HL-60 (cell line): ENCODE data around the gene ACYP2.

ENCODE experiments used
- CTCF ChIP-seq: IDR thresholded peaks from one replicate; pipeline ENCODE4 v1.5.1; 2011; ENCODE audit warnings: low read length, control low read depth, inconsistent platforms; ENCODE audit not compliant: insufficient read depth
- POLR2AphosphoS5 ChIP-seq: IDR thresholded peaks from 2 replicates; pipeline ENCODE4 v1.6.1; 2012; ENCODE audit warnings: low read depth

GRCh38 chr2:54148391-54148790 lies 33.0 kb downstream of the ACYP2 start:
- TF ChIP-seq CTCF: no peak
- TF ChIP-seq POLR2AphosphoS5: no peak
